Myocyte (in vitro differentiated cells): ENCODE measurements around the gene TMEM263. TPM values are rescaled to one million over a fixed set of nuclear protein-coding genes. Genes with fewer than 3 reads are reported as not detected.
A peak's percentile ranks its signal among the peaks of the same experiment; 100 is the strongest.

Experiments used
- DNase-seq: peaks from one replicate; pipeline ENCODE4 v3.0.0-alpha.2; 2012; ENCODE audit warnings: low read depth
- total RNA-seq: library from RNA; depleted of rRNA; stranded (reverse); fragments of >200 nt; gene quantifications from 2 replicates; pipeline ENCODE4 v1.2.3, GENCODE V29; 2014

The TMEM263 gene
- total RNA-seq, 1 donor from 2014 or later = 105 TPM

DNA sequence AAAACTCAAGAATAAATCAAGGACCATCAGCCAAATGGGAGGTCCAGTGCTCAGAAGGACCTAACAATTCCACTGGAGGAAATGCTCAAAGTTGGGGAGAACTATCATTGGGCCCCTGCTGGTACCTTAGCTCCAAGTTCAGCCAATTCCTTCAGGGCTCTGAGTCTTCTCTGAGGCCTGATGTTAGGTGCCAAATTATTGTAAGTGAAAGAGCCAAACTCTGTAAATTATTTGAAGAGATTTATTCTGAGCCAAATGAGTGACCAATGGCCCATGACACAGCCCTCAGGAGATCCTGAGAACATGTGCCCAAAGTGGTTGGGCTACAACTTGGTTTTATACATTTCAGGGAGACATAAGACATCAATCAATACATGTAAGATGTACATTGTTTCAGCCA lies 8.2 kb upstream of the TMEM263 start:
- DNase-seq = no peak

GRCh38 chr12:106950591-106950990 lies 5.1 kb upstream of the TMEM263 start:
- no peak for DNase-seq

GRCh38 chr12:106953352-106954250 lies 2.1 kb upstream of the TMEM263 start:
- no peak for DNase-seq

DNA sequence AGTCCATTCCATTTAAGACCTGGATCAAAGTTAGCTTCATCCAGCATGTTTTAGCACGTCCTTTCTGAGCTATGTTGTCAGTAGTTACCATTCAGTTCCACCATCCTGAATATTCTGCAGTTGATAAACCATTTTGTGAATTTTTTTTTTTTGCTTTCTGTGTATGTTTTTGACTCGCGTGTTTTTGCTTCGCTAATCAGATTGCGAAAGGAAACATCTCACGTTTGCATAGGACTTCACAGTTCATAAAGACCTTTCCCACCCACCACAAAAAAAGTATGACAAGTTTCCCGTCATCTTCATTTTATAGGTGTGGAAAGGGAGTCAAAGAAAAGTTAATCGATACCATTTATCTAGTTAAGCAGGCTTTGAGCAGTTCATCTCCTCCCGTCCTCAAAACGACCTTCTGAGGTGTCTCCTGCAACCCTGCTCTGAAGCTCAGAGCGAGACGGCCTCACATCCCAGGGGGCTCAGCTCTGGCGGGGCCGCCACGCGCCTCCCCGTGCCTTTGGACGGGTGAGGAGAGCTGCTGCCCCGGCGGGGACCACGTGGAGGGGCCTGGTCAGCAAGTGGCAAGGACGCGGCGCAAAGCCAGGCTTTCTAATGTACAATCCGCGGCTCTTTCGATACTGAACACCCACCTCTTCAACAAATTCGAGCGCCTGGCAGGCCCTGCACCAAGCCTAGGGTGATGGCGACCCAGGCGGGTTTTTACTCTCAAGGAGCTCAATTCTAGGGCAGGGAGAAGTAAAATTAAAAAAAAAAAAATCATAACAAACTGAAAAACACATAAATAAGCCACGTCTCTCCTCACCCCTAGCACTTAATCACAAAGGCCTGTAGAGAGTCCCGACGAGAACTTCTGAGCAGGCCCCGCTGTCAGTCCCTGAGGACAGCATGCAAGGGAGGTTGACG lies 988 bp upstream of the TMEM263 start:
- DNase-seq = peak; percentile 39

GRCh38 chr12:106956048-106956578 lies 406 bp downstream of the TMEM263 start:
- DNase-seq = peak; percentile 76

- no peak for DNase-seq
Observed at GRCh38 chr12:106957583-106957982, 1.9 kb downstream of the TMEM263 start.

GRCh38 chr12:106960443-106960842 lies 4.7 kb downstream of the TMEM263 start:
- no peak for DNase-seq

- DNase-seq = no peak
Observed at GRCh38 chr12:106962286-106962685, 6.6 kb downstream of the TMEM263 start.

DNA sequence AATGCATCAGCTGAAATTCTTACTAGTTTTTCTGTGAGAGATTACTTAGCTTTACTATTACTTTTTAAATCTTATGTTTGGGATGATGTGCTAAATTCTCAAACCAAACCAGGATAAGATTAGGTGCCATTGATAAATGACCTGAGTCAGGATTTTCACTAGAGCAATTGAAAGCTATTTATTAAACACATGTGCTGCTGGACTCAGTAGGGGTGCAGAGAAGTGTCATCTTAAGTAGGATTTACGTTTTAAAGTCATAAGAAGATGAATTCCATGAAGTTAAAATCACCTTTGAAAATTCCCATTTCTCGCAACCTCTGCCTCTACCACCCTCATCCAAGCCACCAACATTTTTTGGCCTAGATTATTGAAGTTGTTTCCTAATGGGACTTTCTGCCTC lies 8.8 kb downstream of the TMEM263 start:
- DNase-seq = no peak

GRCh38 chr12:106971065-106971464 lies 15.4 kb downstream of the TMEM263 start:
- DNase-seq = peak; percentile 61

- no peak for DNase-seq
Observed at GRCh38 chr12:106973545-106973944, 17.8 kb downstream of the TMEM263 start.

- no peak for DNase-seq
Observed at GRCh38 chr12:106974511-106974910, 18.8 kb downstream of the TMEM263 start.

DNA sequence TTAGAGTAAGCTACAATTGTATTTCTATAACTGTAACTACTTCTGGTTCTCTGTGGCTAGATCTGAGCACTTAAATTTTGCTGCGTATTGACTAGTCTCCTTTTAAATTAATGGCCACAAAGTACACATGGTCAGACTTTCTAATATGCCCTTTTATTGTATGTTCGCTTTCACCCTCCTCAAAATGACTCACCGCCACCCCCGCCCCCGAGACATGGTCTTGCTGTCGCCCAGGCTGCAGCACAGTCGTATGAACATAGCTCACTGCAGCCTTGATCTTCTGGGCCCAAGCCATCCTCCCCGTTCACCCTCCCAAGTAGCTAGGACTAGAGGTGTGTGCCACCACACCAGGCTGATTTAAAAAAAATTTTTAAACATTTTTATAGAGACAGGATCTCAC lies 19.4 kb downstream of the TMEM263 start:
- no peak for DNase-seq

DNA sequence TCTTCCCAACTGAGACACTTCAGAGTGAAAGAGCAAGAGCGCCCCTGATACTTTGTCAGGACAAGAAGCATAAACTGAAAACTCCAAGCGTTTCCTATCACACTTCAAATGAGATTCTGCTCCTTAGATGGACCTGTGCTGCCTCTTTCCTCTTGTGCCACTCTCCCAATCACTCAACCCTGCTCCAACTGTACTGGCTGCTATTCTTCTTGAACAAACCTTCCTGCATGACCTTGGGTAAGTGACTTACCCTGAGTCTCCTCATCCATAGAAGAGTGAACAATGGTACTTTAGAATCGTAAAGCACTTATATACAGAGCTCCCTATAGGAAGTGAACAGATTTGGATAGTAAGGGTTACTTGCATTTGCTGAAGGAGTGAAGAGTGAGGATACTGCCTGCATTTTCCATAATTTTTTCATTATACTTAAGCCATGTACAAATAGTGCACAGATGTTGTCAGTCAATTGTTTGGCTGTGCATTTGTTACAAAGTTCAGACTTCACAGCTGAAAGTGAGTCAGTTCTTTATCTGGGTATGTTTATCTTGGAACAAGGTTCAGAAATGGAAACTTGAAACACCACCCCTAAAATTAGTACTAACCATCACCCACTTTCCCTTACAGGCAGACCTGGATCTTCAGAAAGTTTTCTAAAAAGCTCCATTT lies 20.4 kb downstream of the TMEM263 start:
- DNase-seq = peak; percentile 68

- DNase-seq = peak; percentile 44
Observed at GRCh38 chr12:106976668-106977067, 21.0 kb downstream of the TMEM263 start.

- peak; percentile 72 for DNase-seq
Observed at GRCh38 chr12:106978035-106978800, 22.5 kb downstream of the TMEM263 start.

- DNase-seq = no peak
Observed at GRCh38 chr12:106980944-106981343, 25.2 kb downstream of the TMEM263 start.

- no peak for DNase-seq
Observed at GRCh38 chr12:106981788-106982187, 26.1 kb downstream of the TMEM263 start.

DNA sequence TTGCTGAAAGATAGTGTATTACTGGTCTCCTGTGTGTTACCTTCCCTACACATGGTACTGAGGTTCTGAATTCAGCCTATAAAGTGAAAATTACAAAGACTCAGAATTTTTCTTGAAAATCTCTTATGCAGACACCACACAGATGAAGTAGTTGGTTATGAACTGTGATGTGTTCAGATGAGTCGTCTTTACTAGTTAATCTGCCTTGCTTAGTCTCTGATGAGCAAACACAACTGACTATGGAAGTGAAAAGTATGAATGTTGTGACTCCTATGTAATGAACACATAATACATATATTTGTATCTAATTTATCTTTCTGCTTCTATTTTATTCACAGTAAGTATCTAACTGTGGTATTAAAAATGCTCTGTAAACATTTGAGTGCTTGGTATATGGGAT lies 26.5 kb downstream of the TMEM263 start:
- no peak for DNase-seq

DNA sequence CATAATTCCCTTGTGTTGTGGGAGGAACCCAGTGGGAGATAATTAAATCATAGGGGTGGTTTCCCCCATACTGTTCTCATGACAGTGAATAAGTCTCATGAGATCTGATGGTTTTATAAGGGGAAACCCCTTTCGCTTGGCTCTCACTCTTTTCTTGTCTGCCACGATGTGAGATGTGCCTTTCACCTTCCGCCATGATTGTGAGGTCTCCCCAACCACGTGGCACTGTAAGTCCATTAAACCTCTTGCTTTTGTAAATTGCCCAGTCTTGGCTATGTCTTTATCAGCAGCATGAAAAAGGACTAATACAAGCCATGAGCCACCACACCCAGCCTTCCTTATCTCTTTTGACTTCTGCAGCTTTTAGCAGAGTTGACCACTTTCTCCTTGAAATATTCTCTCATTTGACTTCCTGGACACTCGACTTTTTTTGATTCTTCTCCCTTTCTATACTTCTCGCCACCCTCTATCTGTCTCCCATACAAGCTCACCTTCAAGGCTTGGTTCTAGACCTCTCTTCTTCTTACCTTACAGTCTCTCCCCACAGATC lies 29.0 kb downstream of the TMEM263 start:
- no peak for DNase-seq
